Measurements from ENCODE around the gene PWP2. TPM values are rescaled to one million over a fixed set of nuclear protein-coding genes. Genes with fewer than 3 reads are reported as not detected.

PWP2 gene
- total and polyA plus RNA-seq, 2 donors (not counting 3 experiments of a cell fraction or from before 2014, with no cell fraction given), result 5.1 to 31.8 TPM

DNA sequence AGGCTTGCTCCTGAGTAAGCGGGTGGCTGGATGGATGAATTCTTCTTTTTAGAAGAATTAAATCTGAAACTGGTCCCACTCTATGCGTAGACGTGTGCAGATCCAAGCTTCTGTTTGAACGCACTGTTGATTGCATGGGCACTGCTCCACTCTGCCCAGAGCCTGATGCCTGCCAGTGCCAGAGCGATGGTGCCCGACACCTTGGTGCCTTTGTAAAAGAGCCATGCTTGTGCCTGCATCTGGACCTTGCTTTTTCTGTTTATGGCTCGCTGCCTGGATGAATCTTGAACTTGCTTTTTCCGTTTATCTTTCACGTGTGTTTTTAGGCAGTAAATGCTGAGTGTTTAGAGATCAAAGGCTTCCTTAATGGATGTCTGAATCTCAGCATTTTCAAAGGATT lies 15.0 kb upstream of the PWP2 start:
- FAIRE-seq, result no peak
- Histone ChIP-seq H3K9me3 (replicated peaks; ENCODE audit: control insufficient read depth, insufficient read depth, low read length) (no peaks in the 10 kb centered on the region), H3K36me3 (ENCODE audit: control insufficient read depth in 2 of 2, extremely low read depth in 1 of 2, insufficient read depth in 2 of 2, low read length in 2 of 2) (peaks cover 14 to 31% of the 10 kb centered on the region in 2 experiments), H3K27ac (ENCODE audit: insufficient read depth, low read depth, low read length) (no peak overlapping the region), H3K9me1 (replicated peaks; ENCODE audit: control insufficient read depth, extremely low read depth, insufficient read depth, low read length) (no peaks in the 10 kb centered on the region), H3K79me2 (ENCODE audit: control insufficient read depth, insufficient read depth, low read length) (no peaks in the 10 kb centered on the region), H3K9ac (replicated peaks; ENCODE audit: extremely low read depth, insufficient read depth, low read length) (no peak overlapping the region), H3K4me2 (ENCODE audit: insufficient read depth, low read length) (no peak overlapping the region), H3K27me3 (ENCODE audit: control insufficient read depth in 2 of 2, insufficient read depth in 2 of 2, low read length in 2 of 2) (no peaks in the 10 kb centered on the region), H3K4me1 (ENCODE audit: control insufficient read depth, extremely low read depth, insufficient read depth, low read length) (no peaks in the 10 kb centered on the region), H3K4me3 (replicated peaks in 1 of 3; ENCODE audit: insufficient read depth in 1 of 3, low read depth in 1 of 3, low read length in 3 of 3) (no peak overlapping the region), H2AFZ (ENCODE audit: low read depth, low read length) (no peak overlapping the region), H4K20me1 (replicated peaks; ENCODE audit: control insufficient read depth, extremely low read depth, insufficient read depth, low read length) (no peaks in the 10 kb centered on the region)
- dilution Hi-C loops (cut with MboI; ENCODE audit: extremely low pct_ligation_motif_present, low sequenced_read_pairs) (no loop called here), intact Hi-C loops (cut with micrococcal nuclease) (no loop called here)
- ChIA-PET POLR2A (no interaction called here), CTCF (no interaction called here)
- no peak for DNase-seq (ENCODE audit: low read depth, low spot score)
- BruUV-seq (replicated peaks), result no TSS peak
- TF ChIP-seq EZH2 (IDR thresholded peaks at IDR 0.05; ENCODE audit: borderline replicate concordance, low read depth, low read length, severe bottlenecking), result no peak
- no peak for TF ChIP-seq FOS (IDR thresholded peaks at IDR 0.05; ENCODE audit: borderline replicate concordance, insufficient read depth, low read length)
- no peak for TF ChIP-seq GATA2 (IDR thresholded peaks at IDR 0.05; ENCODE audit: insufficient read depth, insufficient read length, low read depth, low read length)

DNA sequence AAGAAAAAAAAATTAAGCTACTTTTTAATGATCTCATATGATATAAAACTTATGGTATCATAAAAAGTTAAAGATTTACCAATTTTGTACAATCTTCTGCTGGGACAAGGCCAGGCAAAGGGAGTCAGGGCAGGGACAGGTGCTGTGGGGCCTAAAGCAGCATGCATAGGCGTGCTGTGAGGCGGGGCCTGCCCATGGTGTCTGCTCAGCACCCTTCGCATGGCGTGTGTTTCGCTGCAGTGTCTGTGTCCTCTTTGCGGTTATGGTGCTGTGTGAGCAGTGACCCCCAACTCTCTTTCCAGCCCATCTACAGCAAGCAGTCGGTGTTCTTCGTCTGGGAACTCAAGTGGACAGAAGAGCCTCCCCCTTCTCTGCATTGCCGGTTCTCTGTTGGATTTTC lies 13.4 kb upstream of the PWP2 start:
- H3K4me2 ChIP-seq (ENCODE audit: insufficient read depth, low read length), result no peak overlapping the region
- FAIRE-seq, result no peak
- ChIA-PET CTCF (interaction anchor here (0.7 to 1.9 kb wide), 2 partner anchors 9 to 11 kb away, joined by 3 to 10 read pairs; no protein-coding TSS in a partner anchor), POLR2A (no interaction called here)
- no peaks in the 10 kb centered on the region for H4K20me1 ChIP-seq (replicated peaks; ENCODE audit: control insufficient read depth, extremely low read depth, insufficient read depth, low read length)
- H3K4me3 ChIP-seq (replicated peaks in 1 of 3; ENCODE audit: insufficient read depth in 1 of 3, low read depth in 1 of 3, low read length in 3 of 3), result no peak overlapping the region
- no peak for DNase-seq (ENCODE audit: low read depth, low spot score)
- H2AFZ ChIP-seq (ENCODE audit: low read depth, low read length), result no peak overlapping the region
- no peak overlapping the region for H3K9ac ChIP-seq (replicated peaks; ENCODE audit: extremely low read depth, insufficient read depth, low read length)
- H3K4me1 ChIP-seq (ENCODE audit: control insufficient read depth, extremely low read depth, insufficient read depth, low read length), result no peaks in the 10 kb centered on the region
- TF ChIP-seq, protein P1, sequence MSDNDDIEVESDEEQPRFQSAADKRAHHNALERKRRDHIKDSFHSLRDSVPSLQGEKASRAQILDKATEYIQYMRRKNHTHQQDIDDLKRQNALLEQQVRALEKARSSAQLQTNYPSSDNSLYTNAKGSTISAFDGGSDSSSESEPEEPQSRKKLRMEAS (IDR thresholded peaks at IDR 0.05; ENCODE audit: insufficient read depth, insufficient read length), result no peak
- TF ChIP-seq FOS (IDR thresholded peaks at IDR 0.05; ENCODE audit: borderline replicate concordance, insufficient read depth, low read length), result no peak
- no peak for TF ChIP-seq EZH2 (IDR thresholded peaks at IDR 0.05; ENCODE audit: borderline replicate concordance, low read depth, low read length, severe bottlenecking)
- TF ChIP-seq JUN (IDR thresholded peaks at IDR 0.05; ENCODE audit: borderline replicate concordance, insufficient read depth, insufficient read length, low read depth), result no peak
- no peak for TF ChIP-seq GATA2 (IDR thresholded peaks at IDR 0.05; ENCODE audit: insufficient read depth, insufficient read length, low read depth, low read length)
- TF ChIP-seq, protein P2, sequence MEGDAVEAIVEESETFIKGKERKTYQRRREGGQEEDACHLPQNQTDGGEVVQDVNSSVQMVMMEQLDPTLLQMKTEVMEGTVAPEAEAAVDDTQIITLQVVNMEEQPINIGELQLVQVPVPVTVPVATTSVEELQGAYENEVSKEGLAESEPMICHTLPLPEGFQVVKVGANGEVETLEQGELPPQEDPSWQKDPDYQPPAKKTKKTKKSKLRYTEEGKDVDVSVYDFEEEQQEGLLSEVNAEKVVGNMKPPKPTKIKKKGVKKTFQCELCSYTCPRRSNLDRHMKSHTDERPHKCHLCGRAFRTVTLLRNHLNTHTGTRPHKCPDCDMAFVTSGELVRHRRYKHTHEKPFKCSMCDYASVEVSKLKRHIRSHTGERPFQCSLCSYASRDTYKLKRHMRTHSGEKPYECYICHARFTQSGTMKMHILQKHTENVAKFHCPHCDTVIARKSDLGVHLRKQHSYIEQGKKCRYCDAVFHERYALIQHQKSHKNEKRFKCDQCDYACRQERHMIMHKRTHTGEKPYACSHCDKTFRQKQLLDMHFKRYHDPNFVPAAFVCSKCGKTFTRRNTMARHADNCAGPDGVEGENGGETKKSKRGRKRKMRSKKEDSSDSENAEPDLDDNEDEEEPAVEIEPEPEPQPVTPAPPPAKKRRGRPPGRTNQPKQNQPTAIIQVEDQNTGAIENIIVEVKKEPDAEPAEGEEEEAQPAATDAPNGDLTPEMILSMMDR (IDR thresholded peaks at IDR 0.05; ENCODE audit: extremely low read depth in 1 of 2, insufficient read depth in 1 of 2, low read depth in 1 of 2, low read length in 2 of 2), result no peak
- TF ChIP-seq MYC (IDR thresholded peaks at IDR 0.05; ENCODE audit: low read depth, low read length), result no peak
- no peak for TF ChIP-seq POLR2A (IDR thresholded peaks at IDR 0.05; ENCODE audit: low read depth, low read length)
- no peak for TF ChIP-seq POLR2AphosphoS5 (IDR thresholded peaks at IDR 0.05; ENCODE audit: insufficient read depth, low read depth, low read length)
- H3K79me2 ChIP-seq (ENCODE audit: control insufficient read depth, insufficient read depth, low read length), result no peaks in the 10 kb centered on the region
- BruUV-seq (replicated peaks), result no TSS peak
- intact Hi-C loops (cut with micrococcal nuclease), result no loop called here
- no peaks in the 10 kb centered on the region for H3K9me3 ChIP-seq (replicated peaks; ENCODE audit: control insufficient read depth, insufficient read depth, low read length)
- dilution Hi-C loops (cut with MboI; ENCODE audit: extremely low pct_ligation_motif_present, low sequenced_read_pairs), result no loop called here
- peaks cover 14 to 20% of the 10 kb centered on the region in 2 experiments for H3K36me3 ChIP-seq (ENCODE audit: control insufficient read depth in 2 of 2, extremely low read depth in 1 of 2, insufficient read depth in 2 of 2, low read length in 2 of 2)
- no peaks in the 10 kb centered on the region for H3K27me3 ChIP-seq (ENCODE audit: control insufficient read depth in 2 of 2, insufficient read depth in 2 of 2, low read length in 2 of 2)
- H3K9me1 ChIP-seq (replicated peaks; ENCODE audit: control insufficient read depth, extremely low read depth, insufficient read depth, low read length), result no peaks in the 10 kb centered on the region
- H3K27ac ChIP-seq (ENCODE audit: insufficient read depth, low read depth, low read length), result no peak overlapping the region

Data from endothelial cell of umbilical vein (primary cell).